GM21723 (cell line): ENCODE results near the gene FBXL15.
"Not testable (repeated sequence)": the region's sequence is repeated elsewhere in the genome, so short reads cannot be mapped to it uniquely, and the experiment has no call there.

Experiments
- ATAC-seq: cut with Tn5 transposase; IDR thresholded peaks from one replicate; pipeline ENCODE4 v1.9.1; 2021; ENCODE audit warnings: mild to moderate bottlenecking, moderate library complexity; ENCODE audit not compliant: unreplicated experiment

Gene FBXL15

DNA sequence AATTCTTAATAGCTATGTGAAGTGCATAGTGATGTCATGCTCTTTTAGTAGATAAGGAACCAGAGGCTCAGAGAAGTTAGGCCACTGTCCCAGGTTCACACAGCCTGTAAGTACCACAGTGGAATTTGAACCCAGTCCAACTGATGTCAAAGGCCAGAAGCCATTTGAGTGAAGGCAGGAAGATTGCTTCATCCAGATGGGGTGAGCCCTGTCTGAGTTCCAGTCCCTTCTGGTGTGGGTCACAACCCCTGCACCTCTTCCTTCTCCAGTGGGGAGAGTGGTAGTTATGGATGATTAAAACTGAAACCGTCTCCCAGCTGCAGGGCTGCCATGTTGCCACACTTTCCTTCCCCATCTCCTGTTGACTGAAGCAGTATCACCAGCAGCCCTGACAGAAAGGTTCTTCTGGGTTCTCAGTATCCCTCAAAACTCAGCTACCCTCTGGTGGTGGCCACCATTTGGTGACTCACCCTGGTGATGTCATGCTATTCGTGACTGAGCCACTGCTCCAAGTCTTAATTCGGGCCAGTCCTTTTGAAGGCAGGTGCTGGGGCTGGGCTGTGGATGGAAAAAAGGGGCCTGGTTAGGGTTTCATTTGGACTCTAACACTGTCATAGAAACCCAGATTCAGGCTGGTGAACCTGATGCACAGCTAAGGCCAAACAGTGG lies 32.2 kb downstream of the FBXL15 start:
- no peak for ATAC-seq

DNA sequence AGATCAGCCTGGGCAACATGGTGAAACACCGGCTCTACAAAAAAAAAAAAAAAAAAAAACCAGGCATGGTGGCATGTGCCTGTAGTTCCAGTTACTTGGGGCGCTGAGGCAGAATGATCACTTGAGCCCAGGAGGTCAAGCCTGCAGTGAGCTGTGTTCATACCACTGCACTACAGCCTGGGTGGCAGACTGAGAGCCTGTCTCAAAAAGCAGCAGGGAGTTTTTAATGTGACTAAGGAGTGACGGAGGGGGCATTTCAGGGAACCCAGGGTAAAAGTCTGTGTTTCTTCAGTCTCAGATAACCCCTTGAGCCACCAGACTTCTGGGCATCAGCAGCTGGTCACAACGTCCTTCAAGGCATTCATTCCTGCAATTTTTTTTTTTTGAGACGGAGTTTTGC lies 32.9 kb downstream of the FBXL15 start:
- ATAC-seq: no peak

DNA sequence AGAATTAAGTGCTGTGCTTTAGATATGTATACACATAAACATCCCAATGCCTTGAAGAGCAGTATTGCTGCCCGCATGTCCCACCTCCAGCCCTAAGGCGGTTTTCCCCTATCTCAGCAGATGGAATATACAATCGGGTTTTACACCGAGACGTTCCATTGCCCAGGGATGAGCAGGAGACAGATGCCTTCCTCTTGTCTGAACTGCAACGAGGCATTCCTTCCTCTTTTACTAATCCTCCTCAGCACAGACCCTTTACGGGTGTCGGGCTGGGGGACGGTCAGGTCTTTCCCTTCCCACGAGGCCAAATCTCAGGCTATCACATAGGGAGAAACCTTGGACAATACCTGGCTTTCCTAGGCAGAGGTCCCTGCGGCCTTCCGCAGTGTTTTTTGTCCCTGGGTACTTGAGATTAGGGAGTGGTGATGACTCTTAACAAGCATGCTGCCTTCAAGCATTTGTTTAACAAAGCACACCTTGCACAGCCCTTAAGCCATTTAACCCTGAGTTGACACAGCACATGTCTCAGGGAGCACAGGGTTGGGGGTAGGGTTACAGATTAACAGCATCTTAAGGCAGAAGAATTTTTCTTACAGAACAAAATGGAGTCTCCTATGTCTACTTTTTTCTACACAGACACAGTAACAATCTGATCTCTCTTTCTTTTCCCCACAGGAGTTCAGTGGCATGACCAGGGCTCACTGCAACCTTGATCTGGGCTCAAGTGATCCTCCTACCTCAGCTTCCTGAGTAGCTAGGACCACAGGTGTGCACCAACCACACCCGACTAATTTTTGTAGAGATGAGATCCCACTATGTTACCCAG lies 34.2 kb downstream of the FBXL15 start:
- not testable (repeated sequence) for ATAC-seq

DNA sequence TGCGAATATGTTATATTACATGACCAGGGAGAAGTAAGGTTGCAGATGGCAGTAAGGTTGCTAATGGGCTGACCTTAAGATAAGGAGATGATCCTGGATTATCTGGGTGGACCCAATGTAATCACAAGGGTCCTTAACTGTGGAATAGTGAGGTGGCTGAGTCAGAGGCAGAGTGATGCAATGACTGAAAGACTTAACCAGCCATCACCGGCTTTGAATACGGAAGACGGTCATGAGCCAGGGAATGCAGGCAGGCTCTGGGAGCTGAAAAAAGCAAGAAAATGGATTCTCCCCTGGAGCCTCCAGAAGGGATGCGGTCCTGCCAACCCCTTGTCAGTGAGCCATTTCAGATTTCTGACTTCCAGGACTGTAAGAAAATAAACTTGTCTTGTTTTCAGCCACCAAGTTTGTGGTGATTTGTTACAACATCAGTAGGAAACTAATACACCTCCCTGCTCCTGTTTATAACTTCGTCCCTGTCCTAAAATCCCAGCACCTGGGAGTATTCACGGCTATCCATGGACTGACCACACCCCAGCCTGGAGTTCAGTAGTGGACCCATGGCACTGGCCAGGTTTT lies 35.3 kb downstream of the FBXL15 start:
- ATAC-seq: no peak

DNA sequence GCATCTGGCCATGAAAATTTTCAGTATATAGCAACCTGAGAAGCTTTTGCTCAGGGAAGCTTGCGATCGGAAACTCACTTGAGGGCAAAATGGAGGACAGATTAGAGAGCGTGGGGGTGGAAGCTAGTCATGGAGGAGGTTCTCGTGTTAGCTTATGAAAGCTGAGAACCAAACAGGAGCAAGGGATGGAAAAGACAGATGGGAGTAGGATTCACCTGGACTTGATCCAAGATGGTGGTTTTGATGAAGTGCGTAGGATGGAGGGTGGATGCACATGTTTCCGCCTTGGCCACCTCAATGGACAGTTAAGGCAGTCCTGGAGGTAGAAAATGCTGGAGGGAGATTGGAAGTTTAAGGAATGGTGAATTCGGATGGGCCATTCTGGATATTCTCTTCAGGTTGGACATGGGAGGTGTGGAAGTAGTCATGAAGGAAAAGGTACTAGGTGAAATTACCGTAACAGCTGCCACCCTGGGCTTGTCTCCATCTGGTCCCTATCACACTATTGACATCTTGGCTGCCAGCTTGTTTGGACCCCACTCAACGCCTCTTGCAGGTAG lies 37.0 kb downstream of the FBXL15 start:
- ATAC-seq: no peak

DNA sequence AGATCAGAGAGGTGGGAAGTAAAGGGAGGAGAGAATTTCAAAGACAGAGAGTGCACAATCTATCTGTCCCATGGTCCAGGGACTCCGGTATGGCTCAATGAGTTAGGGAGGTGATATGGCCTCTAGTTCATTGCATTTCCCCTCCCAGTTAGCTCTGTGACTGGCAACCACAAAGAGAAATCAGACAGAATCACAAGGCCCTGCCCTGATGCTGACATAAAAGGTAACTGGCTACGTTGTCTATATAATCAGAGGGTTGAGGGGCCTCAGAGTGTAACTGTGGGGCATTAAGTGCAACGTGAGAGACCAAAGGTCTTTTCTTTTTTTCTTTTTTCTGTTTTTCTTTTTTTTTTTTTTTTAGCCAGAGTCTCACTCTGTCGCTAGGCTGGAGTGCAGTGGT lies 38.0 kb downstream of the FBXL15 start:
- ATAC-seq: no peak

DNA sequence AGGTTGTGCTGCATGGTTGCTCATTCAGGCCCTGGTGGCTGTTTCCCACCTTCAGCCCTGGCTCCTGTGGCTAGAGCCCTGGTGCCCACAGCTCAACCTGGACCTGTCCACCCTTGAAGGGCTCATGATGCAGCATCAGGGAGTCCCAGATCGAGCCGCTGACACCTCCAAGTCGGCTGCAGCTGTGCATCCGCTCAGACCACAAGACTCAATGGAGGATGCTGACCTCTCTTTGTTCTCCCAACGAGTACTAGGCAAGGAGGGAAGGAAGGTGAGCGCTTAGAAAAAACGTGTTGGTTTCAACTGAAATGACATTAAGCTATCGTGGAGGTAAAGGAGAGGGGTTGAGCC lies 40.2 kb downstream of the FBXL15 start:
- peak; percentile 32 for ATAC-seq

DNA sequence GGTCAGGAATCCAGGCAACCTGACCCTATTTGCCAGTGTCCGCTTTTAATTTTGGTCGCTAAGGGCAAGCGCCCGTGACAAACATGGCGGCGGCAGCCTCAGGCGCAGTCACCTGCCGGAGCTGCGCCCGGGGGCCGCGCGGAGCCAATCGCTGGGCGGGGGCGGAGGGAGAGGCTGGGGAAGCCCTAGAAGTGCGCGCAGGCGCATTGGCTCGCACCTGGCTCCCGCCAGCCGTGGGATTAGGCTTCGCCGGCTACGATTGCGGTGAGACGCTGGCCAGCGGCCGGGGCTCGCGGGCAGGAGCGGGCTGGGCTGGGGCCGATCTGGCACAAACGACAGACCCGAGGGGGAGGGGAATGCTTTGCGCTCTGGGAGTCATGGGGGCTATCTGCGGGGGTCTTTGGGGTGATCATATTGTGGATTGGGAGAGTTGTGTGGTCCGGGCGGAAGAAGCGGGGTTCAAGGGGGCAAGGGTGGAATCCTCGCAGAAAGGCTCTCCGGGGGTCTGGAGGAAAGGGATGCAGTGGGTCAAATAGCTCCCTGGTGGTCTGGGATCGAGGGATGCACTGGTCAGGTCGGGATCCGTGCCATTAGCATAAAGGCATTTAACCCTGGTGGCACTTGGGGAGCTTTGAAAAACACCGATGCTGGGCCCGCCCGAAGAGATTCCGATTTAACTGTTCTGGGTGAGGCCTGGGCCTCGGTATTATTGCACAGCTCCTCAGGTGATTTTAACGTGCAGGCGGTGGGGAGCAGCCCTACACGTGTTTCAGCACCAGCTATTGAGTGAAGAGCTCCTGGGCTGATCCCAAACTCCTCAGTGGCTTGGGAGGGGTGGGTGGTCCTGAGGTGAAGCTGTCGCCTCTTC lies 40.8 kb downstream of the FBXL15 start:
- ATAC-seq: peak; percentile 84

DNA sequence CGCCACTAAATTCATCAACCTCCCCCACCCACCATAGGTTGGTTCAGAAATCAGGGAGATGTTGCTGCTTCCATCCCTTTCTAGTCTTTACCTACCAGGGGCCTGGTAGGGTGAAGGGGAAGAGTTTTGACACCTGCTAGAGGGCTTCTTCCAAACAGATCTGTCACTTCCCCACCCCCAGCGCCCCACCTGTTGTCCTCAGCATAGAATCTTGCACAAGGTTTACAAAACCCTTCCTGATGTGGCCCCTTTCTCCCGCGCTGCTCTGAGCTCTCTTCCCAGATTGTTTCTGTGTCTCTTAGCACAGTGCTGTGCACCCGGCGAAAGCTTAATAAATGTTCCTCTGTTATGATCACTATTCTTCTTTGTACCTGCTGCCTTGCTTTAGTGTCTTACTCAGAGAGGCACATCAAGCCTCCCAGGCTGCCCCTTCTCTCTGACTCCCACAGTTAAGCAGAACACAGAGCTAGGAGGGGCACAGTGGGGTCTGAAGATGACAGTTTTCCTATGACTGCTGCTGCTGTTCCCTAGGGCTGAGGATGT lies 41.9 kb downstream of the FBXL15 start:
- no peak for ATAC-seq

DNA sequence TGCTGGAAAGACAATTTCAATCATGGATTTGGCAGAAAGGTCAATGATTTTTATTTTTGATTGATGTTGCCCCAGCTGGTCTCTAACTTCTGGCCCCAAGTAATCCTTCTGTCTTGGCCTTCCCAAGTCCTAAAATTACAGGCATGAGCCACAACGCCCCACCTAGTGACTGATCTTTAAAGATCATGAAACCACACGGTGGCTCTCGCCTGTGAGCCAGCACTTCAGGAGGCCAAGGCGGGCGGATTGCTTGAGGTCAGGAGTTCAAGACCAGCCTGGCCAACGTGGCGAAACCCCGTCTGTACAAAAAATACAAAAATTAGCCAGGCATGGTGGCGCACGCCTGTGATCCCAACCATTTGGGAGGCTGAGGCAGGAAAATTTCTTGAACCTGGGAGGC lies 43.3 kb downstream of the FBXL15 start:
- no peak for ATAC-seq

DNA sequence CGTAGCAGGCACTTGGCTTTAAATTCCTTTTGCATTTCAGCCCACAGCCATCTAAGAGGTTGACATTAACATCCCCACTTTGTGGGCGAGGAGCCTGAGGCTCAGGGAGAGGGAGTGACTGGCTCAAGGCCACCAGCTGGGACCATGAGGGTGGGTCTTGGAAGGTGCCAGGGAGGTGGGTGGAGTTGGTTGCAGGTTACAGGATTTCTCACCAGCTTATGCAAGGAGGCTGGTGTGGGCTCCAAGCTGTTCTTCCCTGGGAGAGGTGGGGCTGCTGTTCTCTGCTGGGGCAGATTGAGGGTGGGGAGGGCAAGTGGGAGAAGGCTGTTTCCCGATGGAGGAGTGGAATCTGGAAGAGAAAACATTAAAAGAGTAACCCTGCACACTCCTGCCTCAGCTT lies 44.8 kb downstream of the FBXL15 start:
- no peak for ATAC-seq

DNA sequence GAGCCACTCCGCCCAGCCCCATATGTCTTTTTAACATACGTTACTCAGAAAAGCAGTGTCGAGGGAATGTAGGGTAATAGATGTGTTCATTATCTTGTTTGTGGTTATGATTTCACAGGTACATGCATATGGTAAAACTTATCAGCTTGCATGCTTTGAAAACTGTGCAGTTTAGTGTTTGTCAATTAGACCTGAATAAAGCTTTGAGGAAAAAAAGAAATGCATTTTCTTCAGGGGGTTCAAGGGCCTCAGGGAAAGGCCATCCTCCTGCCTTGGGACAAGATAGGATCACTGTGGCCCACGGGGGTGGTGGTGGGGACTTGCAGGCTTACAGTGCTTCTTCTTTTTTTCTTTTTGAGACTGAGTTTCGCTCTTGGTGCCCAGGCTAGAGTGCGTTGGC lies 46.7 kb downstream of the FBXL15 start:
- no peak for ATAC-seq

DNA sequence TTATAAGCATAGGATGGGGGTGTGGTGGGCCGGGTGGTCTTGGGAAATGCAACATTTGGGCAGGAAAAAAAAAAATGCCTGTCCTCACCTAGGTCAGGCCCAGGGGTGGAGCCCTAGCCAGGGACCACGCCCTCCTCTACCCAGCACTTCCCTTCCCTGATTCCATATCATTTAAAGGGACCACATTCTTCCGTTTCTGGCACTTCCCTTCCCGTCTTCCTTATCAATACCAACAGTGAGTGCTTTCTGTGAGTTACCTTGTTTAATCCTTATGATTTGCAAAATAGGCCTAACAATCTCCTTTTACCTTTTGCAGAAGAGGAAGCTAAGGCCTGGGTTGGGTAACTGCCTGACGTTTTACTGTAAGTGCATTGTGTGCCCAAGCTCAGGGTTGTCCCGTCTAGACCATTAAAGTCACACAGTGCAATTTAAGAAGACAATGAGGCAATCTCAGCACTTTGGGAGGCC lies 47.4 kb downstream of the FBXL15 start:
- ATAC-seq: no peak

DNA sequence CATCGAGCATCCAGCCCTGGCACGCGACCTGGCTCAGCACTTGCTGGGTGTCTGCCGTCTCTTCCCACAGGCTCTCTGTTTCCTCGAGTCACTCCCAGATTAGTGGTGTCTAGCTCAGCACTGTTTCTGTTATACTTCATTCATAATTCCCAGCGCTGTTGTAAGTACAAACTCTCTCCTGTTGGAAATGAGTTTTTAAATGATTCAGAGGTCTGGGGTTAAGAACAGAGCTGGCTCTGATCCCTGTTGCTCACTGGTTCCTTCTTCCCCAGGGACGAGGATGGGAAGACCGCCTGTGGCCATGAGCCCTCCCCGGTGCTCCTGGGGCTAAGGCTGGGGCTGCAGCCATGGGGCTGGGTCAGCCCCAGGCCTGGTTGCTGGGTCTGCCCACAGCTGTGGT lies 48.0 kb downstream of the FBXL15 start:
- no peak for ATAC-seq

DNA sequence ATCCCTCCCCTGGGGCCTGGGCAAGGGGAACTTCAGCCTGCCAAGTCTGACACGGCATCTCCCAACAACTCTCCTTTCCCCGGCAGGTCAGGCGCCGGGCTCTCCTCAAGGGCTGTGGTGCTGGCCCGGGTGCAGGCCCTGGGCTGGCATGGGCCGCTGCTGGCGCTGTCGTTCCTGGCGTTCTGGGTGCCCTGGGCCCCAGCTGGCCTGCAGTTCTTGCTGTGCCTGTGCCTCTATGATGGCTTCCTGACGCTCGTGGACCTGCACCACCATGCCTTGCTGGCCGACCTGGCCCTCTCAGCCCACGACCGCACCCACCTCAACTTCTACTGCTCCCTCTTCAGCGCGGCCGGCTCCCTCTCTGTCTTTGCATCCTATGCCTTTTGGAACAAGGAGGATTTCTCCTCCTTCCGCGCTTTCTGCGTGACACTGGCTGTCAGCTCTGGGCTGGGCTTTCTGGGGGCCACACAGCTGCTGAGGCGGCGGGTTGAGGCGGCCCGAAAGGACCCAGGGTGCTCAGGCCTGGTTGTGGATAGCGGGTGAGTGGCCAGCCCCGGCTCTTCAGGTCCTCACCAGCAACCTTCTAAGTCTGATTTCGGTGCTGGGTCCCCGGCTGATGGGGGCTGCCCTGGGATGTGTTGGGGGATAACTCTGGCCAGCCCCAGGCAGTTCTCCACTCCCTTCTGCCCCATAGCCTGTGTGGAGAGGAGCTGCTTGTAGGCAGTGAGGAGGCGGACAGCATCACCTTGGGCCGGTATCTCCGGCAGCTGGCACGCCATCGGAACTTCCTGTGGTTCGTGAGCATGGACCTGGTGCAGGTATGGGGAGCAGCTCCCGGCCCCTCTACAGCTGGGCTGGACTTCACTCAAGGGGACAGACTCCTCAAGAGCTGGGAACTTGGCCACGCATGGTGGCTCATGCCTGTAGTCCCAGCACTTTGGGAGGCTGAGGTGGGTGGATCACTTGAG lies 50.2 kb downstream of the FBXL15 start:
- no peak for ATAC-seq
